H9 (cell line): ENCODE results near the gene ZNF491. TPM values are rescaled to one million over a fixed set of nuclear protein-coding genes. Genes with fewer than 3 reads are reported as not detected.

Experiments
- DNase-seq: peaks from one replicate; pipeline ENCODE4 v3.0.0-alpha.2; 2017
- H2AFZ ChIP-seq: one replicate; pipeline ENCODE4 v1.6.1; 2013; ENCODE audit warnings: mild to moderate bottlenecking, low read length, control low read depth, moderate library complexity
- H2AK5ac ChIP-seq: 2 replicates; pipeline ENCODE4 v1.6.1; 2013; ENCODE audit warnings: low read length, control low read depth, mixed read lengths; ENCODE audit not compliant: insufficient read length
- H2BK120ac ChIP-seq: one replicate; pipeline ENCODE4 v1.6.1; 2013; ENCODE audit warnings: low read depth, mild to moderate bottlenecking, low read length, control low read depth, inconsistent platforms; ENCODE audit not compliant: poor library complexity, severe bottlenecking
- H2BK12ac ChIP-seq: 2 replicates; pipeline ENCODE4 v1.6.1; 2013; ENCODE audit warnings: low read length, control low read depth, mixed read lengths, low read depth; ENCODE audit not compliant: insufficient read length
- H2BK15ac ChIP-seq: 2 replicates; pipeline ENCODE4 v1.6.1; 2013; ENCODE audit warnings: low read depth, low read length, control low read depth
- H2BK20ac ChIP-seq: one replicate; pipeline ENCODE4 v1.6.1; 2013; ENCODE audit warnings: low read depth, mild to moderate bottlenecking, low read length, control low read depth, inconsistent platforms; ENCODE audit not compliant: poor library complexity, severe bottlenecking
- H2BK5ac ChIP-seq: 2 replicates; pipeline ENCODE4 v1.6.1; 2013; ENCODE audit warnings: low read length, control low read depth, mixed read lengths; ENCODE audit not compliant: insufficient read length
- H3K14ac ChIP-seq: 2 replicates; pipeline ENCODE4 v1.6.1; 2013; ENCODE audit warnings: low read length, control low read depth; ENCODE audit not compliant: insufficient read depth
- H3K18ac ChIP-seq: 2 replicates; pipeline ENCODE4 v1.6.1; 2013; ENCODE audit warnings: low read depth, mild to moderate bottlenecking, mixed read lengths, low read length, control low read depth; ENCODE audit not compliant: insufficient read length
- H3K23ac ChIP-seq: 2 replicates; pipeline ENCODE4 v1.6.1; 2013; ENCODE audit warnings: low read length, control low read depth, mixed read lengths, low read depth; ENCODE audit not compliant: insufficient read length
- H3K23me2 ChIP-seq: 2 replicates; pipeline ENCODE4 v1.6.1; 2013; ENCODE audit warnings: low read depth, mild to moderate bottlenecking, mixed read lengths, low read length, control low read depth; ENCODE audit not compliant: insufficient read length, poor library complexity, severe bottlenecking
- H3K27ac ChIP-seq: 2 replicates; pipeline ENCODE4 v1.5.1; 2013; ENCODE audit warnings: low read length, control low read depth, mixed read lengths, low read depth; ENCODE audit not compliant: insufficient read length
- H3K27me3 ChIP-seq: 2 replicates; pipeline ENCODE4 v1.6.1; 2013; ENCODE audit warnings: low read length, control low read depth, inconsistent platforms; ENCODE audit not compliant: insufficient read depth
- H3K4ac ChIP-seq: 2 replicates; pipeline ENCODE4 v1.6.1; 2013; ENCODE audit warnings: low read depth, mild to moderate bottlenecking, control low read depth, inconsistent platforms, low read length, moderate library complexity
- H3K4me1 ChIP-seq: 2 replicates; pipeline ENCODE4 v1.6.1; 2013; ENCODE audit warnings: low read length, control low read depth, inconsistent platforms; ENCODE audit not compliant: insufficient read depth
- H3K4me2 ChIP-seq: 2 replicates; pipeline ENCODE4 v1.6.1; 2013; ENCODE audit warnings: low read length, control low read depth, mixed read lengths; ENCODE audit not compliant: insufficient read length, insufficient read depth
- H3K56ac ChIP-seq: 2 replicates; pipeline ENCODE4 v1.6.1; 2013; ENCODE audit warnings: low read depth, mild to moderate bottlenecking, mixed read lengths, low read length, control low read depth; ENCODE audit not compliant: insufficient read length
- H3K79me1 ChIP-seq: 2 replicates; pipeline ENCODE4 v1.6.1; 2013; ENCODE audit warnings: low read depth, mild to moderate bottlenecking, moderate library complexity, low read length, control low read depth, inconsistent platforms; ENCODE audit not compliant: insufficient read depth, poor library complexity, severe bottlenecking
- H3K79me2 ChIP-seq: 2 replicates; pipeline ENCODE4 v1.6.1; 2013; ENCODE audit warnings: low read length, control low read depth, inconsistent platforms; ENCODE audit not compliant: insufficient read depth
- H3K9ac ChIP-seq: 2 replicates; pipeline ENCODE4 v1.6.1; 2013; ENCODE audit warnings: low read length, control low read depth, mixed read lengths; ENCODE audit not compliant: insufficient read length; ENCODE audit errors: extremely low read depth
- H3K9me3 ChIP-seq: one replicate; pipeline ENCODE4 v1.6.1; 2013; ENCODE audit warnings: low read depth, low read length, inconsistent platforms; ENCODE audit not compliant: control insufficient read depth
- H3T11ph ChIP-seq: one replicate; pipeline ENCODE4 v1.6.1; 2013; ENCODE audit warnings: mild to moderate bottlenecking, low read length, control low read depth, inconsistent platforms
- H4K20me1 ChIP-seq: one replicate; pipeline ENCODE4 v1.6.1; 2013; ENCODE audit not compliant: control insufficient read depth, insufficient read length, insufficient read depth
- H4K5ac ChIP-seq: 2 replicates; pipeline ENCODE4 v1.6.1; 2013; ENCODE audit warnings: low read depth, mild to moderate bottlenecking, mixed read lengths, low read length, control low read depth; ENCODE audit not compliant: insufficient read length
- H4K8ac ChIP-seq: replicated peaks from 2 replicates; pipeline ENCODE4 v1.6.1; 2013; ENCODE audit warnings: low read length, control low read depth, mixed read lengths, low read depth; ENCODE audit not compliant: insufficient read length
- H4K91ac ChIP-seq: 2 replicates; pipeline ENCODE4 v1.6.1; 2013; ENCODE audit warnings: low read depth, mild to moderate bottlenecking, moderate library complexity, mixed read lengths, low read length, control low read depth; ENCODE audit not compliant: insufficient read length
- H3K27ac Mint-ChIP-seq, 3 experiments: 2 replicates in 2 of 3; 3 replicates in 1 of 3; pipeline ENCODE4 v1.8.0; 2020 to 2021; ENCODE audit warnings: mixed read lengths in 3 of 3, mild to moderate bottlenecking in 1 of 3, moderate library complexity in 1 of 3
- H3K27me3 Mint-ChIP-seq: 2 replicates; pipeline ENCODE4 v1.8.0; 2021; ENCODE audit warnings: low read depth, mild to moderate bottlenecking, moderate library complexity, mixed read lengths
- H3K36me3 Mint-ChIP-seq, 3 experiments: 2 replicates in 2 of 3; 3 replicates in 1 of 3; pipeline ENCODE4 v1.8.0; 2020 to 2021; ENCODE audit warnings: low read depth in 3 of 3, mixed read lengths in 3 of 3; ENCODE audit not compliant: insufficient read depth in 1 of 3
- H3K4me1 Mint-ChIP-seq, 2 experiments: 2 replicates each; pipeline ENCODE4 v1.8.0; 2020; ENCODE audit warnings: mixed read lengths in 2 of 2
- H3K4me3 Mint-ChIP-seq, 2 experiments: 2 replicates in 1 of 2; 3 replicates in 1 of 2; pipeline ENCODE4 v1.8.0; 2020 to 2021; ENCODE audit warnings: mild to moderate bottlenecking in 2 of 2, mixed read lengths in 2 of 2, moderate library complexity in 1 of 2
- H3K9me3 Mint-ChIP-seq, 2 experiments: 2 replicates in 1 of 2; 3 replicates in 1 of 2; pipeline ENCODE4 v1.8.0; 2020; ENCODE audit warnings: mild to moderate bottlenecking in 2 of 2, mixed read lengths in 2 of 2, moderate library complexity in 1 of 2
- CTCF ChIP-seq: fragments of 200-600 bp; sonication (generic); conservative IDR thresholded peaks from 3 replicates; pipeline ENCODE4 v1.8.0; 2021; ENCODE audit warnings: antibody characterized with exemption, mild to moderate bottlenecking
- WGBS: extraction: QIAGEN DNeasy Blood & Tissue Kit; methylation state at CpG from one replicate; pipeline ENCODE4 v1.1.7; 2013; ENCODE audit warnings: missing lambda C conversion rate, low lambda C conversion rate, mixed read lengths; ENCODE audit not compliant: insufficient read length; ENCODE audit errors: extremely low coverage; 5-methylcytosine and 5-hydroxymethylcytosine counted together
- total RNA-seq: library from RNA; stranded (reverse); gene quantifications from 2 replicates; pipeline ENCODE4 v1.2.1, GENCODE V29; 2021

Gene ZNF491
- total RNA-seq, 1 experiment from 2014 or later, result 0.77 TPM

GRCh38 chr19:11814700-11815035 lies 16.3 kb downstream of the ZNF491 start:
- no peak overlapping the region for H3K27ac Mint-ChIP-seq
- no peak for TF ChIP-seq CTCF
- Histone ChIP-seq H4K20me1 (no peaks in the 10 kb centered on the region), H3K4me1 (no peaks in the 10 kb centered on the region), H2BK5ac (no peak overlapping the region), H2AFZ (no peak overlapping the region), H2AK5ac (no peak overlapping the region), H3T11ph (no peak overlapping the region), H3K4me2 (peak overlapping the region; percentile 46), H4K5ac (no peak overlapping the region), H3K4ac (no peak overlapping the region), H3K23me2 (peaks cover 4% of the 10 kb centered on the region), H4K91ac (no peak overlapping the region), H3K23ac (no peak overlapping the region), H3K18ac (no peak overlapping the region), H4K8ac (no peak overlapping the region), H3K79me2 (no peaks in the 10 kb centered on the region), H3K56ac (no peak overlapping the region), H3K79me1 (no peaks in the 10 kb centered on the region), H3K14ac (no peak overlapping the region), H3K27ac (no peak overlapping the region), H2BK120ac (no peak overlapping the region), H3K27me3 (peaks cover 8% of the 10 kb centered on the region; the same call in 1 of the 2 replicates), H3K9me3 (no peaks in the 10 kb centered on the region), H3K9ac (peak overlapping the region; percentile 68), H2BK12ac (no peak overlapping the region), H2BK20ac (no peak overlapping the region), H2BK15ac (no peak overlapping the region)
- peak; percentile 24 for DNase-seq
- WGBS, result no CpG with 5 or more reads among the region's 13 CpGs
- peaks cover 4% of the 10 kb centered on the region in 2 experiments; a peak in 3 of 5 replicates for H3K9me3 Mint-ChIP-seq
- peaks cover 72% of the 10 kb centered on the region for H3K27me3 Mint-ChIP-seq
- peaks cover 5 to 9% of the 10 kb centered on the region in 2 experiments for H3K4me1 Mint-ChIP-seq
- H3K36me3 Mint-ChIP-seq, result peaks cover 0 to 9% (median 4%) of the 10 kb centered on the region in 3 experiments; a peak in 3 of 7 replicates
- H3K4me3 Mint-ChIP-seq, result peak overlapping the region; percentile 70 to 94
